HCT116 (cell line): ENCODE measurements around the gene KAZN. TPM values are rescaled to one million over a fixed set of nuclear protein-coding genes. Genes with fewer than 3 reads are reported as not detected.

Experiments used
- ATAC-seq: fragments of 200-7000 bp; cut with Tn5 transposase; 2 replicates; pipeline ENCODE4 v1.9.1; 2020; ENCODE audit warnings: mild to moderate bottlenecking, moderate library complexity
- BruUV-seq: library from RNA; stranded (reverse); fragments of 400-500 nt; replicated peaks from 2 replicates; lab custom pipeline; 2021; lab: Mats Ljungman, UMichigan
- CTCF ChIA-PET: fragments of 300-600 bp; sonication (Branson Sonifier 250); formaldehyde crosslinking; loops from one replicate; lab custom pipeline; 2021; ENCODE audit warnings: antibody characterized with exemption; lab: Charles Lee
- POLR2A ChIA-PET: fragments of 300-600, 350-600 bp; sonication (Branson Sonifier 250); formaldehyde crosslinking; loops from one replicate; lab custom pipeline; 2021; ENCODE audit warnings: antibody characterized with exemption; lab: Charles Lee
- RAD21 ChIA-PET, 2 experiments: fragments of 300-600 bp; sonication (Branson Sonifier 250); formaldehyde crosslinking; loops; one replicate each; lab custom pipeline; 2023; ENCODE audit warnings: low total read pairs in 2 of 2; ENCODE audit not compliant: uncharacterized antibody in 2 of 2, unreplicated experiment in 2 of 2, low non-redundant PET in 1 of 2; lab: Charles Lee
- DNase-seq: peaks from one replicate; pipeline ENCODE4 v3.0.0-alpha.2; 2010; ENCODE audit warnings: low read depth, low spot score
- H2AFZ ChIP-seq: fragments of 200-600 bp; shearing (Covaris generic), sonication (generic); 2 replicates; pipeline ENCODE4 v1.6.1; 2017; ENCODE audit warnings: low read depth, mixed run types, mixed read lengths, antibody characterized with exemption, low read length; ENCODE audit not compliant: poor library complexity, severe bottlenecking
- H3K27ac ChIP-seq: 2 replicates; pipeline ENCODE4 v1.5.1; 2012; ENCODE audit warnings: low read depth, low read length
- H3K27me3 ChIP-seq: fragments of 200-600 bp; sonication (generic); 2 replicates; pipeline ENCODE4 v1.6.1; 2016; ENCODE audit warnings: mixed run types, low read length, mixed read lengths; ENCODE audit not compliant: insufficient read depth
- H3K36me3 ChIP-seq, 2 experiments: fragments of 200-500 bp in 1 of 2; fragments of 200-600 bp in 1 of 2; sonication (Bioruptor generic) in 1 of 2; sonication (generic) in 1 of 2; 2 replicates each; pipeline versions ENCODE4 v1.5.1 to v1.6.1; 2014 to 2016; ENCODE audit warnings: low read length in 2 of 2, inconsistent platforms in 1 of 2, mixed read lengths in 1 of 2, mixed run types in 1 of 2; ENCODE audit not compliant: insufficient read depth in 2 of 2, control insufficient read depth in 1 of 2
- H3K4me1 ChIP-seq, 2 experiments: fragments of 200-600 bp in 1 of 2; sonication (generic) in 1 of 2; 2 replicates each; pipeline versions ENCODE4 v1.5.1 to v1.6.1; 2012 to 2017; ENCODE audit warnings: low read length in 2 of 2, inconsistent platforms in 1 of 2, mild to moderate bottlenecking in 1 of 2, mixed read lengths in 1 of 2, mixed run types in 1 of 2, moderate library complexity in 1 of 2; ENCODE audit not compliant: insufficient read depth in 2 of 2, control insufficient read depth in 1 of 2
- H3K4me2 ChIP-seq: fragments of 200-600 bp; sonication (generic); 2 replicates; pipeline ENCODE4 v1.6.1; 2017; ENCODE audit warnings: mixed run types, low read length, mixed read lengths
- H3K4me3 ChIP-seq, 2 experiments: fragments of 200-600 bp in 1 of 2; sonication (generic) in 1 of 2; replicated peaks in 1 of 2; 2 replicates each; pipeline ENCODE4 v1.5.1; 2011 to 2016; ENCODE audit warnings: low read length in 2 of 2, control low read depth in 1 of 2, low read depth in 1 of 2, mild to moderate bottlenecking in 1 of 2, mixed read lengths in 1 of 2, mixed run types in 1 of 2
- H3K79me2 ChIP-seq: fragments of 200-600 bp; sonication (generic); 2 replicates; pipeline ENCODE4 v1.6.1; 2017; ENCODE audit warnings: mild to moderate bottlenecking, mixed run types, low read length, moderate library complexity, mixed read lengths; ENCODE audit not compliant: insufficient read depth
- H3K9ac ChIP-seq: fragments of 200-600 bp; sonication (generic); 2 replicates; pipeline ENCODE4 v1.6.1; 2016; ENCODE audit warnings: low read length, mixed read lengths
- H3K9me2 ChIP-seq: fragments of 200-600 bp; sonication (generic), shearing (Covaris generic); 2 replicates; pipeline ENCODE4 v1.6.1; 2017; ENCODE audit warnings: mixed run types, mild to moderate bottlenecking, moderate library complexity; ENCODE audit not compliant: insufficient read depth
- H3K9me3 ChIP-seq, 2 experiments: fragments of 200-500 bp in 1 of 2; fragments of 200-600 bp in 1 of 2; sonication (Bioruptor generic) in 1 of 2; sonication (generic) in 1 of 2; 2 replicates each; pipeline ENCODE4 v1.6.1; 2014 to 2017; ENCODE audit warnings: low read length in 2 of 2, mixed read lengths in 2 of 2, inconsistent platforms in 1 of 2, low read depth in 1 of 2, mild to moderate bottlenecking in 1 of 2, mixed run types in 1 of 2, moderate library complexity in 1 of 2; ENCODE audit not compliant: control insufficient read depth in 1 of 2, insufficient read depth in 1 of 2
- H4K20me1 ChIP-seq: fragments of 200-600 bp; sonication (generic), shearing (Covaris generic); 2 replicates; pipeline ENCODE4 v1.6.1; 2017; ENCODE audit warnings: mixed run types, mild to moderate bottlenecking, moderate library complexity; ENCODE audit not compliant: insufficient read depth
- CBX3 ChIP-seq: IDR thresholded peaks from 2 replicates; pipeline ENCODE4 v1.6.1; 2012; ENCODE audit warnings: low read depth
- EGR1 ChIP-seq: IDR thresholded peaks from 2 replicates; pipeline ENCODE4 v1.6.1; 2012; ENCODE audit warnings: low read depth
- EZH2 ChIP-seq: fragments of 200-600 bp; sonication (generic); IDR thresholded peaks from 2 replicates; pipeline ENCODE4 v1.6.1; 2017; ENCODE audit warnings: antibody characterized with exemption, mixed run types
- EZH2phosphoT487 ChIP-seq: fragments of 200-600 bp; IDR thresholded peaks from 2 replicates; pipeline ENCODE4 v1.6.1; 2018; ENCODE audit warnings: antibody characterized with exemption, borderline replicate concordance
- POLR2A ChIP-seq: IDR thresholded peaks from 2 replicates; pipeline ENCODE4 v1.7.0; 2011; ENCODE audit warnings: borderline replicate concordance; ENCODE audit not compliant: insufficient read depth, insufficient read length; ENCODE audit errors: extremely low read depth
- POLR2AphosphoS5 ChIP-seq: IDR thresholded peaks from 2 replicates; pipeline ENCODE4 v1.6.1; 2011; ENCODE audit warnings: mild to moderate bottlenecking, low read depth, low read length, moderate library complexity
- RAD21 ChIP-seq: IDR thresholded peaks from 2 replicates; pipeline ENCODE4 v1.6.1; 2012; ENCODE audit warnings: low read depth, mild to moderate bottlenecking
- SIN3A ChIP-seq: IDR thresholded peaks from 2 replicates; pipeline ENCODE4 v1.6.1; 2012; ENCODE audit warnings: low read depth
- SP1 ChIP-seq: IDR thresholded peaks from 2 replicates; pipeline ENCODE4 v1.6.1; 2012; ENCODE audit warnings: low read depth
- SRF ChIP-seq: IDR thresholded peaks from 2 replicates; pipeline ENCODE4 v1.6.1; 2012; ENCODE audit warnings: low read depth
- TCF7L2 ChIP-seq: IDR thresholded peaks from 2 replicates; pipeline ENCODE4 v1.7.0; 2011; ENCODE audit warnings: borderline replicate concordance, inconsistent platforms; ENCODE audit not compliant: insufficient read depth, insufficient read length; ENCODE audit errors: extremely low read depth
- ZFX ChIP-seq: fragments of 450-650 bp; IDR thresholded peaks from 2 replicates; pipeline ENCODE4 v1.6.1; 2017
- ZNF274 ChIP-seq: fragments of 200-500 bp; sonication (Bioruptor generic); IDR thresholded peaks from 2 replicates; pipeline ENCODE4 v1.6.1; 2014; ENCODE audit warnings: mild to moderate bottlenecking, low read depth, low read length, inconsistent platforms
- intact Hi-C: fragments of 100-400 bp; cut with micrococcal nuclease; formaldehyde crosslinking; loops from 2 replicates; pipeline ENCODE4 v1.10.0; 2022
- total RNA-seq: library from RNA; stranded (reverse); gene quantifications from one replicate; pipeline ENCODE4 v1.2.1, GENCODE V29; 2021; ENCODE audit not compliant: unreplicated experiment
- TF ChIP-seq, protein P1 (sequence below): IDR thresholded peaks from 2 replicates; pipeline ENCODE4 v1.6.1; 2012
- TF ChIP-seq, protein P2 (sequence below): IDR thresholded peaks from 2 replicates; pipeline ENCODE4 v1.6.1; 2011; ENCODE audit warnings: mild to moderate bottlenecking, low read length, moderate library complexity; ENCODE audit not compliant: insufficient replicate concordance; ENCODE audit errors: extremely low read depth
- TF ChIP-seq, protein P3 (sequence below), 3 experiments: fragments of 200-600 bp in 1 of 3; sonication (generic) in 1 of 3; IDR thresholded peaks in 2 of 3; conservative IDR thresholded peaks in 1 of 3; 2 replicates each; pipeline ENCODE4 v1.5.1; 2012 to 2017; ENCODE audit warnings: low read depth in 2 of 3, low read length in 2 of 3, antibody characterized with exemption in 1 of 3, borderline replicate concordance in 1 of 3, control low read depth in 1 of 3, mild to moderate bottlenecking in 1 of 3, mixed read lengths in 1 of 3, mixed run types in 1 of 3, moderate library complexity in 1 of 3; ENCODE audit not compliant: insufficient read depth in 1 of 3

The KAZN gene
- total RNA-seq, 1 experiment from 2014 or later: 13.4 TPM

DNA sequence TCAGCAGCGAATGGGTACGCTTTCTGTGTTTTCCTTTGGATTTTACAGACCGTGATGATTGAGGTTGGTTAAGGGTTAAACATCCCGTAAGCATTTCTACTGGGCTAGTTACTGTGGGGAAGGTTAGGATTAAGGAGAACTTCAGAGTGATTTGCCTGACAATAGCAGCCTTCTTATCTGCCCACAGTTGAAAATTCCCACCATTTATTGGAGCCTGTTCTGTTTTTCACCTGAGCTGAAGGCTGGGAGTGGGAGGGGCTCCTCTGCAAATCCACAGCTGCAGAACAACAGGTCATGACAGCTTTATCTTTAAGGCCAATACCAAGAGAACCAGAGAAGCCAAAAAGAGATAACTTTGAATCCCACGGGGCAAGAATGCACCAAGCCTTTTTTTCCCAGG lies 168.6 kb downstream of the KAZN start:
- Histone ChIP-seq H3K4me1 (peaks cover 0 to 5% of the 10 kb centered on the region in 2 experiments; a peak in 1 of 4 replicates), H3K9me2 (no peaks in the 10 kb centered on the region), H3K36me3 (no peaks in the 10 kb centered on the region), H3K9ac (no peak overlapping the region), H2AFZ (no peak overlapping the region), H3K27ac (no peak overlapping the region), H3K79me2 (no peaks in the 10 kb centered on the region), H3K4me3 (no peak overlapping the region), H3K9me3 (no peaks in the 10 kb centered on the region), H3K4me2 (no peak overlapping the region), H3K27me3 (peaks cover 16% of the 10 kb centered on the region; the same call in 1 of the 2 replicates), H4K20me1 (no peaks in the 10 kb centered on the region)
- intact Hi-C loops: no loop called here
- DNase-seq (no peak), ATAC-seq (no peak)
- POLR2A ChIA-PET: no interaction called here
- CTCF ChIA-PET: interaction anchor here (2.5 kb wide), 1 partner anchor 12 kb away, joined by 12 read pairs; no protein-coding TSS in a partner anchor
- RAD21 ChIA-PET: no interaction called here
- TF ChIP-seq, protein P1, sequence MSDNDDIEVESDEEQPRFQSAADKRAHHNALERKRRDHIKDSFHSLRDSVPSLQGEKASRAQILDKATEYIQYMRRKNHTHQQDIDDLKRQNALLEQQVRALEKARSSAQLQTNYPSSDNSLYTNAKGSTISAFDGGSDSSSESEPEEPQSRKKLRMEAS: no peak
- no peak for TF ChIP-seq CBX3
- no peak for TF ChIP-seq RAD21
- BruUV-seq: no TSS peak

DNA sequence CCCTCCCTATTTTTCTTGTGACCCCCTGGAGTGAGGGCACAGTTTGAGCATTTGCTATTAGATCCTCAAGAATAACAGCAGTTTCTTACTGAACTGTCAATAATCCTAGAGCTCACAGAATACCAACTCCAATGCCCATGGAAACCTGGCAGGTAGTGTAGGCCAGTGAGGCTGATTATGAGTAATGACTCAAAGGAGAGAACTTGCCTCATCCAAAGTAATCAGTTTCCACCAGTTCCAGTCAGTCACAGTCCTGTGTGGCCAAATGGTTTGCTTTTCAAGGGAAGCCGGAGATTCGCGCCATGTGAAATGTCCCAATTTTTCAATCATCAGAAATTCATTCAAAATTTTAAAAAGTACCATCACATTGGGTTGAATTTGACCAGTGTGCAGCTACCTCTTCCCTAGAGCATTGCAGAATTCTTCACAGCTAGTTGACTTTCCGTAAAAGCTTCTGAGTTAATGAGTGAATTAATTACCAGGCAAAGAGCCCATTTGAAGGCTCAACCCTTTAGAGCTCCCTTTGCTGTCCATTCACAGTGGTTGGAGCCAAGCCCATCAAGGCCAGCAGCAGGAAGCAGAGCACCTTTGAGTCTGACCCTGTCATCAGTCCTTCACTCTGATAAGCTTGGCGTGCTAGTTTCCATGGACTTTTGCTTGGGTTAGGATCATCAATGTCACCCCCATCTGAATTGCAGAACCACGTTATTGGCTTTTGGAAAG lies 170.3 kb downstream of the KAZN start:
- Histone ChIP-seq H3K9ac (no peak overlapping the region), H3K27ac (no peak overlapping the region), H2AFZ (no peak overlapping the region), H3K4me2 (no peak overlapping the region), H3K9me3 (no peaks in the 10 kb centered on the region), H4K20me1 (no peaks in the 10 kb centered on the region), H3K4me3 (no peak overlapping the region), H3K4me1 (peaks cover 0 to 5% of the 10 kb centered on the region in 2 experiments; a peak in 1 of 4 replicates), H3K36me3 (no peaks in the 10 kb centered on the region), H3K9me2 (no peaks in the 10 kb centered on the region), H3K27me3 (peaks cover 16% of the 10 kb centered on the region; the same call in 1 of the 2 replicates), H3K79me2 (no peaks in the 10 kb centered on the region)
- ChIA-PET RAD21 (no interaction called here), POLR2A (no interaction called here), CTCF (interaction anchor here (2.5 kb wide), 1 partner anchor 10 kb away, joined by 8 read pairs; no protein-coding TSS in a partner anchor)
- BruUV-seq: no TSS peak
- ATAC-seq (no peak), DNase-seq (no peak)
- intact Hi-C loops: no loop called here
- TF ChIP-seq ZFX (no peak), EZH2 (no peak), EGR1 (no peak), RAD21 (no peak), CBX3 (no peak), ZNF274 (no peak), SIN3A (no peak), SRF (no peak), POLR2AphosphoS5 (no peak), POLR2A (no peak), SP1 (no peak), TCF7L2 (no peak), EZH2phosphoT487 (no peak)
- TF ChIP-seq, protein P2, sequence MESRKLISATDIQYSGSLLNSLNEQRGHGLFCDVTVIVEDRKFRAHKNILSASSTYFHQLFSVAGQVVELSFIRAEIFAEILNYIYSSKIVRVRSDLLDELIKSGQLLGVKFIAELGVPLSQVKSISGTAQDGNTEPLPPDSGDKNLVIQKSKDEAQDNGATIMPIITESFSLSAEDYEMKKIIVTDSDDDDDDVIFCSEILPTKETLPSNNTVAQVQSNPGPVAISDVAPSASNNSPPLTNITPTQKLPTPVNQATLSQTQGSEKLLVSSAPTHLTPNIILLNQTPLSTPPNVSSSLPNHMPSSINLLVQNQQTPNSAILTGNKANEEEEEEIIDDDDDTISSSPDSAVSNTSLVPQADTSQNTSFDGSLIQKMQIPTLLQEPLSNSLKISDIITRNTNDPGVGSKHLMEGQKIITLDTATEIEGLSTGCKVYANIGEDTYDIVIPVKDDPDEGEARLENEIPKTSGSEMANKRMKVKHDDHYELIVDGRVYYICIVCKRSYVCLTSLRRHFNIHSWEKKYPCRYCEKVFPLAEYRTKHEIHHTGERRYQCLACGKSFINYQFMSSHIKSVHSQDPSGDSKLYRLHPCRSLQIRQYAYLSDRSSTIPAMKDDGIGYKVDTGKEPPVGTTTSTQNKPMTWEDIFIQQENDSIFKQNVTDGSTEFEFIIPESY: no peak
- TF ChIP-seq, protein P3, sequence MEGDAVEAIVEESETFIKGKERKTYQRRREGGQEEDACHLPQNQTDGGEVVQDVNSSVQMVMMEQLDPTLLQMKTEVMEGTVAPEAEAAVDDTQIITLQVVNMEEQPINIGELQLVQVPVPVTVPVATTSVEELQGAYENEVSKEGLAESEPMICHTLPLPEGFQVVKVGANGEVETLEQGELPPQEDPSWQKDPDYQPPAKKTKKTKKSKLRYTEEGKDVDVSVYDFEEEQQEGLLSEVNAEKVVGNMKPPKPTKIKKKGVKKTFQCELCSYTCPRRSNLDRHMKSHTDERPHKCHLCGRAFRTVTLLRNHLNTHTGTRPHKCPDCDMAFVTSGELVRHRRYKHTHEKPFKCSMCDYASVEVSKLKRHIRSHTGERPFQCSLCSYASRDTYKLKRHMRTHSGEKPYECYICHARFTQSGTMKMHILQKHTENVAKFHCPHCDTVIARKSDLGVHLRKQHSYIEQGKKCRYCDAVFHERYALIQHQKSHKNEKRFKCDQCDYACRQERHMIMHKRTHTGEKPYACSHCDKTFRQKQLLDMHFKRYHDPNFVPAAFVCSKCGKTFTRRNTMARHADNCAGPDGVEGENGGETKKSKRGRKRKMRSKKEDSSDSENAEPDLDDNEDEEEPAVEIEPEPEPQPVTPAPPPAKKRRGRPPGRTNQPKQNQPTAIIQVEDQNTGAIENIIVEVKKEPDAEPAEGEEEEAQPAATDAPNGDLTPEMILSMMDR (IDR thresholded peaks at IDR 0.05 in 2 of 3, conservative IDR thresholded peaks at IDR 0.05 in 1 of 3; ENCODE audit: borderline replicate concordance in 1 of 3, insufficient read depth in 1 of 3, low read depth in 2 of 3, low read length in 2 of 3): no peak
